Ecto neural progenitor cell (in vitro differentiated cells): ENCODE data around the gene CD40LG.
A peak's percentile ranks its signal among the peaks of the same experiment; 100 is the strongest.

Experiments used
- DNase-seq: peaks from one replicate; pipeline ENCODE4 v3.0.0-alpha.2; 2018; ENCODE audit warnings: low spot score

The CD40LG gene

DNA sequence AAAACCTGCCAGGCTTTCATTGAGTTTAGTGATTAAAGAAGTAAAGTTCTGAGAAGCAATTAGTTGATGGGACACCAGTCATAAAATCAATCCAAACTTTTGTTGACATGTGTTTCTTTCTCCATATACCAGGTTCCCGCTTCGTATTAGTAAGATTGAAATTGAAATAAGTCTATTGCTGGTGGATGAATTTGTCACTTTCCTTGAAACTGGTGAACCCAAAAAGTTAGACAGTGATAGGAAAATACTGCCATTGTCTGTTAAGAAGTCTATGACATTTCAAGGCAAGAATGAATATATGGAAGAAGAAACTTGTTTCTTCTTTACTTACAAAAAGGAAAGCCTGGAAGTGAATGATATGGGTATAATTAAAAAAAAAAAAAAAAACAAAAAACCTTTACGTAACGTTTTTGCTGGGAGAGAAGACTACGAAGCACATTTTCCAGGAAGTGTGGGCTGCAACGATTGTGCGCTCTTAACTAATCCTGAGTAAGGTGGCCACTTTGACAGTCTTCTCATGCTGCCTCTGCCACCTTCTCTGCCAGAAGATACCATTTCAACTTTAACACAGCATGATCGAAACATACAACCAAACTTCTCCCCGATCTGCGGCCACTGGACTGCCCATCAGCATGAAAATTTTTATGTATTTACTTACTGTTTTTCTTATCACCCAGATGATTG is at the start of gene CD40LG:
Gene CD40LG (plus strand): TSS at position 482 of the 684 bp plus-strand sequence. CDS start 91 bp downstream, at position 573.
- DNase-seq: no peak

DNA sequence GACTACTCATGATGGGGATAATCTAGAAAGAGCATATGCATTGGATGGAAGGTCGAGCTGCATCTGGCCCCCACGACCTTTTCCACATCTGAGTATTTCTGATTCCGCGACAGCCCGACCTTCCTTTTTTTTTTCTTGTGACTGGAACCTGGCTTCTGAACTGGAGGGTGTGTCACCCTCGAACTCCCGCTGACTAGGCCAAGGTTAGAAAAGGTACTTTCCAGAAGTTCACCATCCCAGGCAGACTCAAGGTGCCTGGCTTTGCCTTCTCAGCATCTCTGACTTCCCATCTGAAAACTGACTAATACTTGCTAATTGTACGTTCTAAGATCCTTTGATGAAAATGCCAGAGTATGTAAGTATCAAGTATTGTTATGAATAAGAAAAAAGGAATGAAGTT is 49.3 kb upstream of the CD40LG start:
- no peak for DNase-seq

DNA sequence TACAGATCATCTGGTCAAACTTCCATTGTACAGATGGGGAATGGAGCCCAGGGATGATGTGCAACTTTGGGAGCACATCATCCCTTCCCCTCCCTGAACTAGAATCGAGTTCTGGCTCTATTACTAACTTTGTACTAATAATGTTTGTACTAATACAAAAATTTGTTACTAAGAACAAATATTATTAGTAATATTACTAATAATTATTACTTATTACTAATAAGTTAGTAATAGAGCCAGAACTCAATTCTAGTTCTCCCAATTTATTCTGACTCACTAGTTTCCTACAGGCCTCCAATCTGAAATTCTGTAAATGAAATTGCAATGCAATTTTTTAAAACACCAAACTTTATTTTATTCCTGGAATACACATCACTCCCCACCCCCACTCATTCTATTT is 47.9 kb upstream of the CD40LG start:
- DNase-seq: no peak

DNA sequence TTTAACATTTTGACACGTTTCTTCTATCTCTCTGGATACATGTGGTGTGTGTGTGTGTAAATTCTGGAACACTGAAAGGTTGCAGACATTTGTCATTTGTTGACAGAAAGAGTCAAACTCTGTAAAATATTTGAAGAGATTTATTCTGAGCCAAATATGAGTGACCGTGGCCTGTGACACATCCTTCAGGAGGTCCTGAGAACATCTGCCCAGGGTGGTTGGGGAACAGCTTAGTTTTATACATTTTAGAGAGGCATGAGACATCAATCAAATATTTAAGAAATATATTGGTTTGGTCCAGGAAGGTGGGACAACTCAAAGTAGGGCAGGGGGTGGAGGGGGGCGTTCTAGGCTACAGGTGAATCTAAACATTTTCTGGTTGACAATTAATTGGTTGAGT is 40.7 kb upstream of the CD40LG start:
- DNase-seq: no peak

DNA sequence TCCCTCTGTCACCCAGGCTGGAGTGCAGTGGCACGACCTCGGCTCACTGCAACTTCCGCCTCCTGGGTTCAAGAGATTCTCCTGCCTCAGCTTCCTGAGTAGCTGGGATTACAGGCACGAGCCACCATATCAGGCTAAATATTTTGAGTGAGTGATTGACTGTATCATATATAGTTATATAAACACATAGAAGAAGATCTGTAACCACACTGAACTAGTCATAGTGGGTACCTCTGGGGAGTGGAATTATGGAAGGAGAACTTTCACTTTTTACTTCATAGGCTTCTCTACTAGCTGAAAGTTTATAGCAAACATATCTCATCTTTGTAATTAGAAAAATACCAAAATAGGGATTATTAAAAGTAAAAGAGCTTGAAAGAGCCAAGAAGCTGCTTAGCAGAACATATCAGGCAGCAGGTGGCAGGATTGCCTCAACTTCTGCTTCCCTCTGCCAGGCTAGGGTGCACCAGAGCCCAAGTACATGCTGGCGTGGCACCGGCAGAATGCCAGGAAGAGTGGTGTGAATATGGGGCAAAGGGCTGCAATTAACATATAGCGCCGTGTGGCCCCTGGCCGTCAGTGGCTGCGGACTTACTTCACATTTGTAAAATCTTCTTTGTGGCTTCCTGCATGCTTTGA is 39.5 kb upstream of the CD40LG start:
- no peak for DNase-seq

DNA sequence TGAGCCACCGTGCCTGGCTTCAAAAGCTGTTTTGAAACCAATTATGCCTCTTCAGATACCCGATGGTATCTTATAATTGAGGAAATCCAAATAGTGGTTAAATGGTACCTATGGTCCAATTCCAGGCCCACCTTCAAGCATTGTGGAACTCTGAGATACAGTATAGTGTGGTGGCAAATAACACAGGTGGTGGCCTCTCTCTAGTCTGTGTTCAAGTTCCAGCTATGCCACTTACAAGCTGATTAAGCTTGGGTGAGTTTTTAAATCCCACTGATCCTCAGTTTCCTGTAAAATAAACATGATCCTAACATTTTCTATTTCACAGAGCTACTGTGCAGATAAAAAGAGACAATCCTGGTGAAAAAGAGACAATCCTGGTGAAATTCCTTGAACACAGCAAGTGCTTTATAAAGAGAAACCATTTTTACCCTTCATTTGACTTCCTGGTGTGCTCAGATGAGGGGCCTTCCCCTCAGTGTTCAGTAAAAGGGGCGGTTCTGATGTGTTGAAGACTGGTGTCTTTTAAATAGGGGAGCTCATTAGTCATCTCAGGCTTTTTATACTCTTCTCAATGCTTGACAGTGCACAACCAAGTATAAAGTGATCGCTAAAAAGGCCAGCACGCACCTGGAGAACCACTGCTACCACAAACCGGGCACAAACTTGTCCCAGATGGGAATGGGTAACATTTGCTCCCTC is 30.8 kb upstream of the CD40LG start:
- DNase-seq: no peak

DNA sequence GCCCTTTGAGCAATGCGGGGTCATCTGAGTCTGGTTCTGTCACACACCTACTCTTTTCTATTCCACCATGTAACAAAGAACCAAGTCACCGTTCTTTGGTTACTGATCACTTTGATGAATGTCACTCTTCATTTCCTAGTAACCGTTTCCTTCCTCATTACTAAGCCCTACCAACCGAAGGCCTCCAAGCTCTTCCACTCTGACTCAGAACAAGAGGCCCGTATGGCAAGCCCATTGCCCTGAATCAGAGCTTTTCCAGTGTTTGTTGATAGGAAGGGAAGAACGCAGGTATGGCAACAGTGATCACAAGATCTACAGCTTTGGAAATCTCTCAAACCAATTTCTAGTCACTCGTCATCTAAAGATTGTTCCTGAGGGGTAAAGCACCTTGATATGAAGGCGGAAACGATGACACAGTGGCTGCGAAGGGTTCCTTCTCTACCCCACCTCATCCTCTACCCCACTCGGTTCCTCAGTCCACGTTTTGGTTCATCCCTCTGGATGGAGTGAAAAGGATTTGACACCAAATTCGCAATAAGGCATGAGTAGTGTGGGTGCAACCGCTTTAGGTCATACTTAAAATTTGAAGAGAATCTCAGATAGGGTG is 28.0 kb upstream of the CD40LG start:
- DNase-seq: no peak

DNA sequence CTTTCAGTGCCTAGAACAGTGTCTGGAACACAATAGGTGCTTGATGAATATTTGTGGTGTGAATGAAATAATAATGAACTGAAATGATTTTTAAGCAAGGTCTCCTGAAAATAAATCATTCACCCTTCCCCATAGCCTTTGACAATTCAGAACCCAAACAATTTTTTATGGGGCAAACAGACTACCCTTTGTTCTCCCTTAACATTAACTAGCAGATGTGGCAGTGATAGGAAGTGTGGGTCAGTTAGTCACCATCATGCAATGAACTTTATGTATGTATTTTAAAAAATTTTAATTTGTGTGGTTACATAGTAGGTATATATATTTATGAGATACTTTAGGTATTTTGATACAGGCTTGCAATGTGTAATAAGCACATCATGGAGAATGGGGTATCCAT is 27.2 kb upstream of the CD40LG start:
- no peak for DNase-seq

DNA sequence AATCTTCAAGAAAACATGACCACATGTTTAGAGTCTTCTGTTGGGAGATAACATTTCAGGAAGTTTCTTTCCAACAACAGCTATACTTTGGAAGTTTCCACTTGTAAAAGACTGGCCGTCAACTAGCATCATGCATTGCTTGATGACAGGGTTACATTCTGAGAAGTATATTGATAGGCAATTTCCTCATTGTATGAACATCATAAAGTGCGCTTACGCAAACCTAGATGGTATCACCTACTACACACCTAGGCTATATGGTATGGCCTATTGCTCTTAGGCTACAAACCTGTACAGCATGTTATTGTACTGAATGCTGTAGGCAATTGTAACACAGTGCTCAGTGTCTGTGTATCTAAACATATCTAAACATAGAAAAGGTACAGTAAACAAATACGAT is 25.4 kb upstream of the CD40LG start:
- DNase-seq: no peak

DNA sequence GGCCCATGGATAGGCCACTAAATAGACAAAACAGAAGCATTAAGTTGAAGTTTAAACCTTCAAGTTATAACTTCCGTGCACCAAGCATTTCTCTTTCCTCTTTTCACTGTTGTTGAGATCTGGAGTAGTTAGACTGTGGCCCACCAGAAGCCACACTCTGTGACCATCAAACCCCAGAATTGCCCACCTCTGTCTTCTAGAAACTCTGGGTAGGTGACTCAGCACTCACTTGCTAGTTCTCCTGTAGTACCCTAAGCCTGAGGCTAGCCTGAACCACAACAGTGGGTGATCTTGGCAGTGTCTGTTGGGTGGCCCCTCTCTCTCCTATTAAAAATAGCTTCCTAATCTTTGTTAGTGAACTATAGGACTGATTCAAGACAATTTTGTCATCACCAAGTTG is 24.6 kb upstream of the CD40LG start:
- DNase-seq: no peak

DNA sequence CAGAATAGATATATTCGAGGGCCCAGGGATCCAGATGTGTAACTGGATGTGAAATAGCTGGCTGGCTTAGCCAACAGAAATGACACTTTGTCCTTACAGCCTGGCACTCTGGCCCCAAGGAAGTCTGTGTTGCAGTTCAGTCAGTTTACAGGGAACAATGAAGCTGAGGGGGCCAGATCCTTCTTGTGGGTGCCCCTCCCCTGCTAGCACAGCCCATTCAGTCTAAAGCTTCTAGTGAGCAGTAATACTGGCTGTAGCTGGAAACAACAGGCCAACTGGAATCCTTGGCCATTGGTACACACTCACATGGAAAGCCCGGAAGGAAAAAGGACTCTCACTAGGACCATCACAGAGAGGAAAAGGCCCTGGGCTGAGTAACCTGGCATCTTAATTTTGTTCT is 22.7 kb upstream of the CD40LG start:
- no peak for DNase-seq

DNA sequence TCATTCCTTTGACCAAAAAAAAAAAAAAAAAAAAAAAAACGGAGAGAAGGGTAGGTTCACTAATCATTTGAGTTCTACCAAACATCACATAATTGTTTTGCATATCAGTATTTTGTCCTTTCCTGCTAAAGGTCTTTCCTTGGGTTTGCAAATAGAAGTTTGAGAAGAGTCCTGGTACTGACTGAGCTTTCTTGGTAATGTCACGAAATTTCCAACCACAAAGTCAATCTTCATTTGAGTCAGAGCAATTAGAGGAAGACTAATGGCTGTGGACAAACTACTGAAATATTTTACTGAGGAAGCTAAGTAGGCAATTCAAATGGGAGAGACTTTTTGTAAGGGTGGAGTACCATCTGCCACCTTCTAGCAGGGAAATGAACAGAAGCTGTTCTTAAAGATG is 21.7 kb upstream of the CD40LG start:
- DNase-seq: no peak

DNA sequence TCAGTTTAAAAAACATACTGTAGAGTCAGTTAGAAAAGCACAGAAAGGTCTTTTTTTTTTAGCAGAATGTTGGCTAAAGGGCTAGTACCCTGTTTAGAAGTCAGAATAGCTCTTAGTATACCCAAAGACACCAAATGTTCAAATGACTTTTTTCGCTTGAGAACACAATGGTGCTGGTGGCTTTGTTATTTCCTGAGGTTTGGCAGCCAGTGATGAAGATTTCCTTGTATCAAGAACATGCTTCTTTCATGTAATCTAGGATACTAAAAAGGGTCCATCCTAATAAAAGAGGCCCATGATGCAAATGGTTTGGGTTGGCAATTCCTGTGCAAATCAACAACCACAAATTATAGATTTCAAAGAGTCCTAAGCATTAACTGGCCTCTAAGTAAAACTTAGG is 21.1 kb upstream of the CD40LG start:
- no peak for DNase-seq

DNA sequence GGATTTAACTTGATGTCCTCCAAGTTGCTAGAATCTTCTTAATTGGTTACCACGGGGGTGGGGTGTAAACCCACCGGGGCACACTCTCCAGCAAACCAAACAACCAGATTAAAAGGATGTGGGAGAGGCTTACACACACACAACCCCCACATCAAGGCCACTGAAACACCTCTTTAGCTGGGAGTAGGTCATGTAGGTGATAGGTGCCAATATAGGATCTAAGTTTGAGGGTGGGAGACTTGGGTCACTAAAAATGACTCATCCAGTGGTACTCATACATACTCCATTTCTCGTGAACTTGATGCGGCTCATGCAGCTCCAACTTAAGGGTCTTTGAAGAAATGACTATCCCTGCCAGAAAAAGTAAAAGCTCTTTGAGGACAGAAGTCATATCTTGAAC is 20.5 kb upstream of the CD40LG start:
- DNase-seq: no peak

DNA sequence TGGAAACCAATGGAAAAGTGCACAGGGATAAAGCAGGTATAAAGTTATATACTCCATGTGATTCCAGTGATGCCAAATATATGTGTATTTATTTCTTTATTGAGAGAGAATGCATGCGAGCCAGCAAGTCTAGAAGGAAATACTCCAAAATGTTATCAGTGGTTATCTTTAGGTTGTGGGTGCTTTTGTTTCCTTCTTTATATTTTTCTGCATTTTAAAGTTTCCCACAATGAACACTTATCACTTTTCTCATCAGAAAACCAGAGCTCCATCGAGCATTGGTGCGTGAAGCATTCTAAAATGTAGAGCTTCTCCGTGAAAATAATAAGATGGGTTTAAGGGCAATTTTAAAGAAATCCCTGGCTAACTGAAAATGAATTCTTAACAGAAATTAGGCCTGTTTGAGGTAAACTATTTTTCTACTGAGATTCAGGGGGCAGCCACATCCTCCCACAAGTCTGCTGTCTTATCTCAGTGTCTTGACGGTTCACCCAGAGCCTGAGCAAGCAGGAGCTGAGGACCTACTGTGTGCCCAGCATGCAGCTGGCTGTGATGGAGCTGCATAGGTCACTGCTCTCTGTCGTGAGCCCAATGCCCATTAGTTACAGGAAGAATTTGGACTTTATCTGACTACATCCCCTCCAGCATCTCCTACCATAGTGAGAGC is 18.7 kb upstream of the CD40LG start:
- DNase-seq: no peak

DNA sequence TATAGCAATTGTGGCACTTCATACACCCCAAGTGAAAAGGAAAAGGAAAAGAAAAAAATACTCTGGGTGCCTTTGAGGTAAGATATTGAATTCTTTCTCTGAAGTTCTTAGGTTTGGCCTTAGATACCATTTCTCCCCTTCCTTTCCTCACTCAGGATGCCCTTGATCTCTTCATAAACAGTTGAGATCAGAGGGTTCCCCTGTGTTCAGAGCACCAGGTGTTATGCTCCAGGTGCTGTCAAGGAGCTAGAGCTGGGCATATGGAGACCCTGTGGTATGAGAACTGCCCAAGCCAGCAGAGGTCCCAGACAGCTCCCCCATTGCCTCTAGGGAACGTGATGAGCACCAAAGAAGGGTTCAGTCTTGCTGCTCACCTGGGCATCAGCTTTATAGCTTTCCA is 17.1 kb upstream of the CD40LG start:
- no peak for DNase-seq

DNA sequence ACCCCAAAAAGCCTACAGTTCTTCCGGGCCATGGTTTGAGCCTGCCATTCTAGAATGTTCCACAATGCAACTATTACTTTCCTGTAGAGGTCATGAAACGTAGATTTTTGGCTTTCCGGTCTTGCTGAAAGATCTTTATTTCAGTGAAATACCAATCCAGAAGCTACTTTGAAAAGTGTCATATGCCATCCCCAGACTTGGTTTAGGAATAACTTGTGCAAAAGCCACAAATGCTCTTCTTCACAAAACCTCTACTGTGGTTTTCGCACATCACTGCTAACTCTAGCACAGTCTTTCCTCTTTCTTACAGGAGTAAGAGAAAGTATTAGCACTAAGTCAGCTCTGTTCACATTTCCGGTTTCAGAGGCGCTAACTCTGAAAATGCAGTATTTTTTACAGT is 12.7 kb upstream of the CD40LG start:
- DNase-seq: no peak

DNA sequence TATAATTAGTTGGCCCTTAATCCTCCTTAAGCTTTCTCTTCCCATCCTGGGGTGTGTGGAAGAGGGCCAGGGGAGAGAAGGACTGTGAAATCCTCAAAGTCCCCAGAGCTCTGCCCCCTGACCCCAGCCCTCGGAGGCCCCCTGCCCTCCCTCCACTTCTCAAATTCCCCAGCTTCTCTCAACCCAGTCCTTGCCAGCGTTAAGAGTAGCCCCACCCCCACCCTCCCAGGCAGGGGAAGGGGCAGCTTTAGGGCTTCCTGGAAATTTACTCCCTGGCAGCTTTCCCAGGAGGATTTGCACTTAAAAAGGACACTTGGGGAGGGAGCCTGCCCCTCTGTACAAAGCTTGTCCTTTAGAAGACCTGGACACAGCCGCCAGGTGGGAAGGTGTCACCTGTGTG is 11.8 kb upstream of the CD40LG start:
- peak; percentile 78 for DNase-seq

DNA sequence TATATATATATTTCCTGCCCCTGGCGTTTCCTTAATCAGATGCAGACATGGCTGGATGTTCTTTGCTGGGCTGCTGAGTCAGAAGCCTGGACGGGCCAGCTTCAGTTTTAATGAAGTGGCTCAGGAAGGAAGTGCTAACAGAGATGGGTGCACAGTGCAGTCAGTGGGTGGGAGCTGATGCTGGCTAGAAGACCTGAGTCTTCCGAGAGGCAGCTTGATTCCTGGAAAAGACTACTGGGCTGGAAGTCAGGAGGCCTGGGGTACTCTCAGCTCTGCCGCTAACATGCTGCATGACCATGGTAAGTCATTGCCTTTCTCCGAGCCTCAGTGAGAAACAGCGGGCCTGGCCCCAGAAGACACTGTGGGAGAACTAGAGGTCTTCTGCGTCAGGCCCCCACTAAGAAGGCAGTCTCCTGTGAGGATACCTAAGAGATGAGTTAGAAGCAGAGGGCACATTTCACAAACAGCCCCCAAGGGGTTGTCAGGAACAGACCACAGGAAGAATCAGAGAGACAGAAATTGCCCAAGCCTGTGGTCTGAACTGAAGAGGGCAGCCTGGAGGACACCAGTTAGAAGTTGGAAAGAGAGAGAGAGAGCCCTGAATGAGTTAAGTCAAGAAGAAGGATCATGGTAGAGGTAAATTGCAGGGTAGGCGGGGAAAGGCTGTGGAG is 8.3 kb upstream of the CD40LG start:
- DNase-seq: no peak

DNA sequence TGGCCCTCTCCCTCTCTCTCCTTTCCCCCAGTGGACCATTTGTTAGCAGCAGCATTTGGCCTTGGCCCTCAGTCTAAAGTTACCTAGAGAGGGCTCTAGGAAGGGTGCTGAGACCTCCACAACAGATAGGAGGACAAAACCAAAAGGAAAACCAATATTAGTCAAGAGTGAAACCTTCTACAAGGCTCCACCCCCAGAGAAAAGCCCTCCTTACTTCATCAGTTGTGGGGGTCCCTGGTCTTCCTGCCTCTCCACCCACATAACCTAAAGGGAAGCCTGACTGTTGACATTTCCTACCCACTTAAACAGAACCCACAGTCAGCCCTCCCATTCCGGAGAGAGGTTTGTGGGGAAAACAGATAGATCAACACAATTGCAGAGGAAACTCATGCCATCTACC is 4.7 kb upstream of the CD40LG start:
- DNase-seq: no peak

DNA sequence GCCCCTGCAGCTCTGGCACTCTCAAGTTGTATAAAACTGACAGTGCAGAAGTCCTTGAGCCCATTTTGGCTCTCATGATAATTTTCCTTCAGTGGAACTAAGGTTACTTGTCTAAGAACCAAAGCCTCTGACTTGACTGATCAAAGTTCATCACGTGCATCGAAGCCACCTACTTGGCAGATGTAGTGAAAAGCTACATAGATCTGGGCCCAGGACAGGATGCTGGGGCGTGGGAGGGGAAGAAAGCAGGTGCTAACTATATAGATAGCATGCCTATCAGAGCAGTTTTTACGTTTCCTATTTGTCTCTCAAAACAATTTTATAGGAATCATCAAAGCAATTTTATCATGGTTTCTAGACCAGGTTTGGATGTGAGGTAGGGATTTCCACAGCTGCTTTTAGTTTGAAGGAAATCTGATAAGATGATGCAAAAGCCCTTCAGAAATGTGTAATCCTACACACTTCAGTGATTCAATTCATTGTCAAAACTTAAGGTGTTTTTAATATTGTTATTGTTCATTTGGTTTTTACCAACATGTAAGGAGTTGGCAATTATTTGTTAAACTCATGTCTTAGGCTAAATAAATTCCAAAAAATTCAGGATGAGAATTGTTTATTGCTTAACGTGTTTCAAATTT is 1.2 kb upstream of the CD40LG start:
- no peak for DNase-seq

DNA sequence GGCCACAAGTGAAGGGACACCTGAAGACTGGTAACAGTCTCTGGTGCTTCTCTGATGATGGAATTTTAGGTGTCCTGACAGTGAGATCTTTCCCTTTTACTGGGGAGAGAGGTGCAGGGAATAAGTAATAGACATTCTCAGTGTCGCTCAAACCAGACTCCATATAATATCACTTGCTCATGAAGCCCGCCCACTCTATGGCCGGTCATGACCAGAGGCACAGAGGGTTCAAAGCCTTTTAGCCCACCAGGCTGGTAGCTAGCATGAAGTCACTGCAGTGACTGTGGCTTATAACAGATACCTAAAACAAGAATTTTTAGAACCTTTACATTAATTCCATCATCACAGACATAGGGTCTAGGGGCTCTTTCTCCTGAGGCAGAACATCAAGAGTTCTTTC is 2.9 kb downstream of the CD40LG start:
- no peak for DNase-seq
